GM19395 (cell line): Measurements from ENCODE around the gene RFX4.
"Not testable (repeated sequence)": the region's sequence is repeated elsewhere in the genome, so short reads cannot be mapped to it uniquely, and the experiment has no call there.

ENCODE experiments used
- ATAC-seq: cut with Tn5 transposase; IDR thresholded peaks from one replicate; pipeline ENCODE4 v1.9.1; 2021; ENCODE audit warnings: mild to moderate bottlenecking, moderate library complexity; ENCODE audit not compliant: unreplicated experiment

The RFX4 gene

GRCh38 chr12:106588771-106589170, 6.0 kb downstream of the RFX4 start:
- ATAC-seq, result no peak

- no peak for ATAC-seq
Observed at GRCh38 chr12:106590601-106591000, 7.8 kb downstream of the RFX4 start.

- no peak for ATAC-seq
Observed at GRCh38 chr12:106594447-106594846, 11.6 kb downstream of the RFX4 start.

GRCh38 chr12:106595268-106595667, 12.5 kb downstream of the RFX4 start:
- ATAC-seq, result no peak

- no peak for ATAC-seq
Observed at GRCh38 chr12:106598003-106598402, 15.2 kb downstream of the RFX4 start.

- ATAC-seq, result no peak
Observed at GRCh38 chr12:106599302-106599701, 16.5 kb downstream of the RFX4 start.

GRCh38 chr12:106600503-106600902, 17.7 kb downstream of the RFX4 start:
- no peak for ATAC-seq

GRCh38 chr12:106601031-106601430, 18.2 kb downstream of the RFX4 start:
- ATAC-seq, result no peak

- ATAC-seq, result no peak
Observed at GRCh38 chr12:106601496-106601895, 18.7 kb downstream of the RFX4 start.

- no peak for ATAC-seq
Observed at GRCh38 chr12:106602076-106602475, 19.3 kb downstream of the RFX4 start.

- ATAC-seq, result no peak
Observed at GRCh38 chr12:106605254-106605653, 22.4 kb downstream of the RFX4 start.

- ATAC-seq, result not testable (repeated sequence)
Observed at GRCh38 chr12:106620588-106620987, 37.8 kb downstream of the RFX4 start.

GRCh38 chr12:106625976-106626375, 43.2 kb downstream of the RFX4 start:
- no peak for ATAC-seq

- no peak for ATAC-seq
Observed at GRCh38 chr12:106629797-106630659, 47.2 kb downstream of the RFX4 start.

- ATAC-seq, result no peak
Observed at GRCh38 chr12:106631150-106631549, 48.3 kb downstream of the RFX4 start.

GRCh38 chr12:106631797-106632196, 49.0 kb downstream of the RFX4 start:
- ATAC-seq, result no peak

- ATAC-seq, result no peak
Observed at GRCh38 chr12:106632797-106633450, 50.1 kb downstream of the RFX4 start.

- ATAC-seq, result no peak
Observed at GRCh38 chr12:106633451-106633823, 50.6 kb downstream of the RFX4 start.

GRCh38 chr12:106634206-106634605, 51.4 kb downstream of the RFX4 start:
- no peak for ATAC-seq

GRCh38 chr12:106643000-106643399, 60.2 kb downstream of the RFX4 start:
- ATAC-seq, result no peak

- no peak for ATAC-seq
Observed at GRCh38 chr12:106644335-106645073, 61.7 kb downstream of the RFX4 start.

GRCh38 chr12:106645074-106645421, 62.2 kb downstream of the RFX4 start:
- ATAC-seq, result no peak
